Lung (tissue), 12 donors: ENCODE results near the gene FLII. TPM values are rescaled to one million over a fixed set of nuclear protein-coding genes. Genes with fewer than 3 reads are reported as not detected.
A peak's percentile ranks its signal among the peaks of the same experiment; 100 is the strongest.

Experiments
- ATAC-seq: fragments of 200-7000 bp; cut with Tn5 transposase; one replicate; pipeline ENCODE4 v1.9.1; 2020; ENCODE audit warnings: moderate number of reproducible peaks; ENCODE audit not compliant: insufficient read depth, low FRiP score
- DNase-seq, 3 donors: peaks; one replicate each; pipeline ENCODE4 v3.0.0-alpha.2; 2013 to 2017
- H3K27ac ChIP-seq, 2 donors: one replicate each; pipeline ENCODE4 v1.5.1; 2013; ENCODE audit warnings: mild to moderate bottlenecking in 2 of 2, moderate library complexity in 2 of 2, control low read depth in 1 of 2, inconsistent platforms in 1 of 2, low read depth in 1 of 2, low read length in 1 of 2
- H3K27me3 ChIP-seq, 3 donors: one replicate each; pipeline ENCODE4 v1.5.1; 2013; ENCODE audit warnings: low read length in 2 of 3; ENCODE audit not compliant: control insufficient read depth in 3 of 3, insufficient read depth in 3 of 3
- H3K36me3 ChIP-seq, 4 donors: one replicate each; pipeline ENCODE4 v1.5.1; 2013; ENCODE audit warnings: low read length in 4 of 4, mild to moderate bottlenecking in 1 of 4, moderate library complexity in 1 of 4; ENCODE audit not compliant: control insufficient read depth in 4 of 4, insufficient read depth in 4 of 4
- H3K4me1 ChIP-seq, 5 donors: one replicate each; pipeline ENCODE4 v1.5.1; 2013; ENCODE audit warnings: low read length in 5 of 5, mild to moderate bottlenecking in 2 of 5, moderate library complexity in 1 of 5; ENCODE audit not compliant: control insufficient read depth in 5 of 5, insufficient read depth in 5 of 5
- H3K4me3 ChIP-seq: one replicate; pipeline ENCODE4 v1.5.1; 2013; ENCODE audit warnings: mild to moderate bottlenecking, control low read depth, moderate library complexity
- H3K9ac ChIP-seq, 2 donors: one replicate each; pipeline ENCODE4 v1.5.1; 2013; ENCODE audit warnings: low read length in 2 of 2, control low read depth in 1 of 2; ENCODE audit not compliant: insufficient read depth in 1 of 2
- H3K9me3 ChIP-seq, 4 donors: one replicate each; pipeline ENCODE4 v1.5.1; 2013; ENCODE audit warnings: low read length in 3 of 4, mild to moderate bottlenecking in 1 of 4, moderate library complexity in 1 of 4; ENCODE audit not compliant: control insufficient read depth in 4 of 4, insufficient read depth in 3 of 4
- WGBS, 2 donors: extraction: QIAGEN DNeasy Blood & Tissue Kit; methylation state at CpG; one replicate each; pipeline ENCODE4 v1.1.7; 2013; 5-methylcytosine and 5-hydroxymethylcytosine counted together
- polyA plus RNA-seq, 2 donors: library from polyadenylated mRNA; stranded (reverse); fragments of 200-250 nt; gene quantifications; one replicate each; pipeline ENCODE4 v1.2.1, GENCODE V29; 2013
- total RNA-seq, 2 donors: library from RNA; depleted of rRNA in 1 of 2; stranded (reverse); fragments of >200 nt in 1 of 2; gene quantifications; one replicate each; pipeline ENCODE4 v1.2.1, GENCODE V29; 2014 to 2021
- TF ChIP-seq, protein P1 (sequence below): IDR thresholded peaks from 2 replicates; pipeline ENCODE4 v1.5.1; 2012; ENCODE audit warnings: mild to moderate bottlenecking; ENCODE audit errors: control extremely low read depth, extremely low read depth
- donor health status: control.
- donor health status: control.
- donor health status: Bipolar disorder and iron deficiency.
- donor health status: healthy.
- donor health status: DM: yes; HTN: yes; CAD: no.

Gene FLII
- total and polyA plus RNA-seq, 4 donors, result 152 to 391 (median 266) TPM

GRCh38 chr17:18259621-18260331, 1.2 kb upstream of the FLII start:
- peak overlapping the region; percentile 74 to 96 for H3K27ac ChIP-seq
- no peaks in the 10 kb centered on the region for H3K9me3 ChIP-seq
- no peak for ATAC-seq
- peaks cover 10 to 30% (median 15%) of the 10 kb centered on the region in 4 donors for H3K36me3 ChIP-seq
- TF ChIP-seq, protein P1, sequence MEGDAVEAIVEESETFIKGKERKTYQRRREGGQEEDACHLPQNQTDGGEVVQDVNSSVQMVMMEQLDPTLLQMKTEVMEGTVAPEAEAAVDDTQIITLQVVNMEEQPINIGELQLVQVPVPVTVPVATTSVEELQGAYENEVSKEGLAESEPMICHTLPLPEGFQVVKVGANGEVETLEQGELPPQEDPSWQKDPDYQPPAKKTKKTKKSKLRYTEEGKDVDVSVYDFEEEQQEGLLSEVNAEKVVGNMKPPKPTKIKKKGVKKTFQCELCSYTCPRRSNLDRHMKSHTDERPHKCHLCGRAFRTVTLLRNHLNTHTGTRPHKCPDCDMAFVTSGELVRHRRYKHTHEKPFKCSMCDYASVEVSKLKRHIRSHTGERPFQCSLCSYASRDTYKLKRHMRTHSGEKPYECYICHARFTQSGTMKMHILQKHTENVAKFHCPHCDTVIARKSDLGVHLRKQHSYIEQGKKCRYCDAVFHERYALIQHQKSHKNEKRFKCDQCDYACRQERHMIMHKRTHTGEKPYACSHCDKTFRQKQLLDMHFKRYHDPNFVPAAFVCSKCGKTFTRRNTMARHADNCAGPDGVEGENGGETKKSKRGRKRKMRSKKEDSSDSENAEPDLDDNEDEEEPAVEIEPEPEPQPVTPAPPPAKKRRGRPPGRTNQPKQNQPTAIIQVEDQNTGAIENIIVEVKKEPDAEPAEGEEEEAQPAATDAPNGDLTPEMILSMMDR, result no peak
- no peaks in the 10 kb centered on the region for H3K27me3 ChIP-seq
- peaks cover 15 to 34% (median 18%) of the 10 kb centered on the region in 5 donors for H3K4me1 ChIP-seq
- WGBS, 2 donors, result 68 to 76% methylated on average over 22 of the region's 22 CpGs
- DNase-seq, result no peak
- H3K9ac ChIP-seq, result no peak overlapping the region
- H3K4me3 ChIP-seq, result no peak overlapping the region

GRCh38 chr17:18257982-18258355, 569 bp downstream of the FLII start:
- peaks cover 15 to 34% (median 18%) of the 10 kb centered on the region in 5 donors for H3K4me1 ChIP-seq
- no peaks in the 10 kb centered on the region for H3K27me3 ChIP-seq
- DNase-seq (peak in 2 of 3 donors; percentile 37 to 43), ATAC-seq (peak; percentile 73)
- 0 to 1% methylated on average over 14 to 16 of the region's 16 CpGs for WGBS, 2 donors
- H3K4me3 ChIP-seq, result peak overlapping the region; percentile 91
- H3K27ac ChIP-seq, result peak overlapping the region; percentile 97 to 98
- TF ChIP-seq, protein P1, result no peak
- H3K9ac ChIP-seq, result peak overlapping the region; percentile 55 to 65
- H3K9me3 ChIP-seq, result no peaks in the 10 kb centered on the region
- H3K36me3 ChIP-seq, result peaks cover 6 to 32% (median 13%) of the 10 kb centered on the region in 4 donors

DNA sequence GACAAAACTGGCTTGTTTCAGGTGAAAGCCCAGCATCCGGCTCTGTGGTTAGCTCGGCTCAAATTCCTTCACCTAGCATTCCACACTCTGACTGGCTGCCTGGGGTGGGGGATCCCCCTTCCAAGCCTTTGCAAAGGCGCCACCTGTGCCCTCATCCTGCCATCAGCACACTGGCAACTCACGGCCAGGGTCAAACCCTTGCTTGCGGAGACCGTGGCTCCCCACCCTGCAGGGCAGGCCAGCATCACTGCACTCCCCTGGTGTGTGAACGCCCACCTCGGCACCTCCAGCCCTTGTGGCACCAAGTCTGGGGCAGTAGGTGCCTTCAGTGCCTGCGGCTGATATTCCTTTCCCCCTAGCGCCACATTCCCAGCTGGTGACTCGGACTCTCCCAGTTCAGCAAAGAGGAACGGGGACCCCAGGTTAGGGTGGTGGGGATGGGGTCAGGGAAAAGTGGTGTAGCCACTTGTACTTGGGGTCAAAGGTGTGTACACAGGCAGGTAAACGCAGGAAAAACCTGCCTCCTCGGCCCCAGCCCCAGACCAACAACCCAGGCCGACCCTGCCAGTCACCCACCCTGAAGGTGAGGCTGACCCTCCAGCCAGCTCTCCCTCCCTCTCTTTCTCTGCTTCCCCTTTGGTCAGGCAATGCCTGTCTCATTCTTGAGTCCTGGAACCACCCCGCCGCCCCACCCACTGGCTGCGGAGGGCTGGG, 1.1 kb downstream of the FLII start:
- Histone ChIP-seq H3K9me3 (no peaks in the 10 kb centered on the region), H3K4me1 (peaks cover 15 to 34% (median 18%) of the 10 kb centered on the region in 5 donors), H3K27ac (peak overlapping the region; percentile 97 to 98), H3K27me3 (no peaks in the 10 kb centered on the region), H3K36me3 (peaks cover 6 to 37% (median 17%) of the 10 kb centered on the region in 4 donors), H3K9ac (peak overlapping the region; percentile 55 to 65), H3K4me3 (peak overlapping the region; percentile 91)
- TF ChIP-seq, protein P1, result no peak
- DNase-seq (peak in 1 of 3 donors; percentile 33), ATAC-seq (peak; percentile 24)
- 19 to 34% methylated on average over 18 of the region's 18 CpGs for WGBS, 2 donors
